Stomach (tissue), 4 donors: ENCODE data around the gene NUP62.

ENCODE experiments used
- POLR2A ChIP-seq, 4 donors: fragments of 450-650 bp; IDR thresholded peaks; one replicate each; pipeline ENCODE4 v1.6.1; 2016; ENCODE audit warnings: antibody characterized with exemption in 4 of 4, control low read depth in 2 of 4, mild to moderate bottlenecking in 1 of 4, moderate library complexity in 1 of 4
- TF ChIP-seq, protein P1 (sequence below), 7 experiments: fragments of 450-650 bp in 4 of 7; fragments of 200-600 bp in 3 of 7; sonication (generic) in 3 of 7; IDR thresholded peaks; one replicate each; pipeline ENCODE4 v1.5.1; 2016 to 2019; ENCODE audit warnings: antibody characterized with exemption in 7 of 7, control low read depth in 2 of 7, mild to moderate bottlenecking in 1 of 7

DNA sequence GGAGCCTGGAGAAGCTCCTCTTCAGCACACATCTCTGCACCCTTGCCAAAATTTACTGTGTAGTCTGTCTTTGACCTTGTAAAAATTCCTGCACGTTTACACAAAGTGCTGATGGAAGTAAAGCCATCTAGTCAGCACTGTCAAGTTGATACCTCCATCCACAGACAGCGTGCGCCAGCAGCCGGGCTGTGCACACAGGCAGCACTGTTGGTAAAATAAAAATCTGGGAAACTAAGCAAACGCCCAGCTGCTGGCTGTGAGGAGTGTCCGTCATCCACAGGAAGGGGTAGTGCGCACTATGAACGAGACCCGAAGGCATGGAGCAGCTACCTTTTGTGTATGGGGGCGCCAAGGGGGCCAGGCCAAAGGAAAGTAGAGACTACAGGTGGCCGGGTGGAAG, 49.0 kb upstream of the NUP62 start:
- TF ChIP-seq POLR2A (IDR thresholded peaks at IDR 0.05), result no peak
- TF ChIP-seq, protein P1, sequence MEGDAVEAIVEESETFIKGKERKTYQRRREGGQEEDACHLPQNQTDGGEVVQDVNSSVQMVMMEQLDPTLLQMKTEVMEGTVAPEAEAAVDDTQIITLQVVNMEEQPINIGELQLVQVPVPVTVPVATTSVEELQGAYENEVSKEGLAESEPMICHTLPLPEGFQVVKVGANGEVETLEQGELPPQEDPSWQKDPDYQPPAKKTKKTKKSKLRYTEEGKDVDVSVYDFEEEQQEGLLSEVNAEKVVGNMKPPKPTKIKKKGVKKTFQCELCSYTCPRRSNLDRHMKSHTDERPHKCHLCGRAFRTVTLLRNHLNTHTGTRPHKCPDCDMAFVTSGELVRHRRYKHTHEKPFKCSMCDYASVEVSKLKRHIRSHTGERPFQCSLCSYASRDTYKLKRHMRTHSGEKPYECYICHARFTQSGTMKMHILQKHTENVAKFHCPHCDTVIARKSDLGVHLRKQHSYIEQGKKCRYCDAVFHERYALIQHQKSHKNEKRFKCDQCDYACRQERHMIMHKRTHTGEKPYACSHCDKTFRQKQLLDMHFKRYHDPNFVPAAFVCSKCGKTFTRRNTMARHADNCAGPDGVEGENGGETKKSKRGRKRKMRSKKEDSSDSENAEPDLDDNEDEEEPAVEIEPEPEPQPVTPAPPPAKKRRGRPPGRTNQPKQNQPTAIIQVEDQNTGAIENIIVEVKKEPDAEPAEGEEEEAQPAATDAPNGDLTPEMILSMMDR (IDR thresholded peaks at IDR 0.05), result no peak
